Activated T-helper 1 cell treated with anti-CD3 and anti-CD28 coated beads, Interleukin-2, amount 50 U/mL, for 16 hours (primary cell): Measurements from ENCODE around the gene PAGR1.
"Not testable (repeated sequence)": the region's sequence is repeated elsewhere in the genome, so short reads cannot be mapped to it uniquely, and the experiment has no call there.

ENCODE experiments used
- DNase-seq, 2 donors: peaks; one replicate each; pipeline ENCODE4 v3.0.0-alpha.2; 2020; ENCODE audit warnings: low read depth in 1 of 2, low spot score in 1 of 2

PAGR1 gene

DNA sequence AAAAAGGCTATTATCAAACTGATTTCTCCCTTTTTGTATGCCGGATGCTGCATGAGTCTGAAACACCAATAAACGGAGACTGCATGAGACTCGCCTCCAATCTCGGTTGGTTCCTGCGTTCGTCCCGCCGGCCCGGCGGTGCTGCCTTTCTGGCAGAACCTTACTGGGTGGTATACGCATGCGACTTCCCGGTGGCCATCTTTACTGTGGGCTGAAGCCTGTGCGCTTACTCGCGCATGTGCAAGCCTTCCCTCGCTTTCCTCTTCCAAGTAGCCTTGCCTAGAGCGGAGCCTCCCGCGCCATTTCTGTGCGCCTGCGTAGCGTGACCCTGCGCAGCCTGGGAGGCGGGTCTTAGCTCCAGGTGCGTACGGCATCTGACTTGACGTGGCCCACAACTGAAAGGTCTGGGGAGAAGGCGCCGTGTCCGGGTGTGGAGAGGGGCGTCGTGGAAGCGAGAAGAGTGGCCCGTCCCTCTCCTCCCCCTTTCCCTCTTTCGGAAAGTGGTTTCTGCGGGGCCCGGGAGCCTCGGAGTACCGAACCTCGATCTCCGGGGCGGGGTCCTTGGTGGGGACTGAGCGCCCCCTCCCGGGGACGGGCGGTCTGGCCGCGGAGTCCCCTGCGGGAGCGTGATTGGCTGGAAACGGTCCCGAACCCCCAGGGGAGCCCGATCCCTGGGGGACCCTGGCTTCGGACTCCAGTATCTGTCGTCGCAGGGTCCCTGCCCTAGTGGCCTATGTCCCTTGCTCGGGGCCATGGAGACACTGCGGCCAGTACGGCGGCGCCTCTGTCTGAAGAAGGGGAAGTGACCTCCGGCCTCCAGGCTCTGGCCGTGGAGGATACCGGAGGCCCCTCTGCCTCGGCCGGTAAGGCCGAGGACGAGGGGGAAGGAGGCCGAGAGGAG lies at the start of gene PAGR1:
PAGR1 (plus strand) TSS at position 360 of the 901 bp plus-strand sequence; CDS start at position 734, 374 bp downstream.
- peak; percentile 96 to 97 for DNase-seq

GRCh38 chr16:29766571-29766970 lies 49.4 kb upstream of the PAGR1 start:
- no peak for DNase-seq

DNA sequence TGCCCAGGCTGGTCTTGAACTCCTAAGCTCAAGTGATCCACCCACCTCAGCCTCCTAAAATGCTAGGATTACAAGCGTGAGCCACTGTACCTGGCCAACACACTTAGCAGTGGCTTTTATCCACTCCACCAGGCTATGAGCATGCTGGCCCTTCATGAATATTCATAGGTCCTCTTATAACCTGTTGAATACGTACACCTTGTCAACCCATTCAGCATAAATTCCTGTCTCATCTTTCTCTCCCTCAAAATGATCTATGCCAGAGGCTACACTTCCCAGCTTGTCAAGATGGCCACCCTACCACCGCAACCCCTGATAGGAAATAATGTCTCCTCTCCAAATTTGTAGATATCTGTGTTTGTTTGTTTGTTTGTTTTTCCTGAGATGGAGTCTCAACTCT lies 48.9 kb upstream of the PAGR1 start:
- no peak for DNase-seq

DNA sequence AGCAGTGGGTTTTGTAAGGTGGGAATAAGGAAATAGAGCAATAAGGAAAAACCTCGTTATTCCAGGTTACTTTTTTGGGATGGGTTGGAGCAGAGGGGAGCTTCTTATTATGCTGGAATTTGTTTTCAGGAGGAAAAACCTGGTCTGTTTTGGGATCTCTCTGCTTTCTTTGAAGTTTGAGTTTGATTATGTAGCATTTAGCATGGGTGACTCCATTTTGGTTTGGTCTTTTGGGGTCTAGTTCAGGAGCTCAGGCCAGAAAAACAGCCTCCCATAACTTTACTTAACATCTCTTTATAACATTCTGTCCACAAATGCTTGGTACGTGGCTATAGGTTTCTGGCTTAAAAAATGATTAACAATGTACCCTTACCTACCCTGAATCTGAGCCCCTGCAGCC lies 46.4 kb upstream of the PAGR1 start:
- DNase-seq = no peak

GRCh38 chr16:29770250-29770929 lies 45.6 kb upstream of the PAGR1 start:
- no peak for DNase-seq

GRCh38 chr16:29772330-29772729 lies 43.6 kb upstream of the PAGR1 start:
- not testable (repeated sequence) for DNase-seq

DNA sequence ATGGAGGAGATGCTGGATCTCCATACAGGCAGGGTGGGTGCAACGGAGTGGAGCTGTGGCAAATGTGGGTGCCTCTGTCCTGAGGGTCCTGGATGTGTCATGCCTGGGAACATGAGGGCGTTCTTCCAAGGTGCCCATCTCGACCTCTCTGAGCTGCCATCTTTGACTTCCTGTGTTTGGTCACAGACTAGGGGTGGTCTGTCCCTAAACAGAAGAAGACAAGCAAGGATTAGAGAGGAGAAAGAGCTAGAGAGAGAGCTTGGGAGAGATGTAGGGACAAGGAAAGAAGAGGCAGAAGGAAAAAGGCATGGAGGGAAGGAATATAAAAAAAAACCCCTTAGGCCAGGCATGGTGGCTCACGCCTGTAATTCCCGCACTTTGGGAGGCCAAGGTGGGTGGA lies 41.2 kb upstream of the PAGR1 start:
- no peak for DNase-seq

DNA sequence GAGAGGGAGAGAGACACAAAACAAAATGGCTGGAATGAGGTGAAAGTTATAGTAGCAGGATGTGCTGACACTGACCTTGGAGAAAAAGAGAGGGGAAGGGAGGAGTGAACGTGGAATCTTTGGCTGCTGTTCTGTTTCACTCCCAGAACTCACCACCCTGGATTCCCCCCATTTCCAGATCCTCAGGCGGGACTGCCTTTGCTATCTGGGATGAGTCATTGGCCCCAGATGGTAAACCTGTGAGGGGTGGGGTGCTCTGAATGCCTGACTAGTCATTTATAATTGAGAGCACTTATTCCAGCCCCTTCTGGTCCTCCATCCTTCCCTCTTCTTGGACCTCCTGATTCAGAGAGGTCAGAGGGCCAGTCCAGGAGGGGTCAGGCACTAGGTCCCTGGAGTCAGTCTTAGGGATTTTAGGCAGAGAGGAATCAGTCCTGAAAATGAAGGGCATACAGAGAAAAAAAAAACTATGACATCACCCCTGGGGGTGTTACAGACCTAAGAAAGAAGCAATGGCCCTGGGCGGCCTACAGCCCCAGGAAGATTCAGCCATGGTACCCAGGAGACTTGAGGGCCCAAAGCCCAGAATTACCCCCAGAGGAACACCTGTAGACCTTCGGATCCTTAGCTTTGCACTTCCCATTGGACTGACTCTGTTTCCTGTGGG lies 40.1 kb upstream of the PAGR1 start:
- DNase-seq = no peak

DNA sequence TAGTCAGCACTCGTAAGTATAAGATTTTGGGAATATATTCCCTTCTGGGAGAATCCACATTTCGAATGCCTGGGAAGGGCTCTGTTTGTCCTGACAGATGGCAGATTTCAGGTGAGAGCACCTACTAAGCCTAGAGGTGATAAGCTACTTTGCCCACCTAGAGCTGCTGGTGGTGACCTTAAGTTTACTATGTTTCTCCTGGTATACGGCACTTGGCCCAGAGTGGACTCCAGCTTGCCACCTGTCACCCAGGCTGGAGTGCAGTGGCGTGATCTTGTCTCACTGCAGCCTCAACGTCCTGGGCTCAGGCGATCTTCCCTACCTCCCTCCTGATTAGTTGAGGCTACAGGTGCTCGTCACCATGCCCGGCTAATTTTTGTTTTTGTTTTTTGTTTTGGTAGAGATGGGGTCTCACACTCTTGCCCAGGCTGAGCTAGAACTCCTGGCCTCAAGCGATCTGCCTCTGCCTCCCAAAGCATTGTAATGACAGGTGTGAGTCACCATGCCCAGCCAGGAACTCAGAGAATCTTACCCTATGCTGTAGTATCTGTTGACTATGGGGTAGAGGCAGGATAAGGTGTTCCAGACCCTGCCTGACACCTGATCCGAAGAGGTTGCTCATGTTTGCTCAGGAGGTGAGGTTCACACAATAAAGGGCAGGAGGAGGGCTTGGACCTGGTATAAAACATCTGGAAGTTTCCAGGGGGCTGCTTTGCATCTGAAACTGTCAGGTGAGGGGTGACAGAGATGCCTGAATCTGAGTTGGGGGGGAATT lies 38.2 kb upstream of the PAGR1 start, which contains the start of gene ZG16:
ZG16 (plus strand) TSS at position 681 of the 775 bp plus-strand sequence. CDS start 1,011 bp downstream, outside the sequence.
- no peak for DNase-seq

DNA sequence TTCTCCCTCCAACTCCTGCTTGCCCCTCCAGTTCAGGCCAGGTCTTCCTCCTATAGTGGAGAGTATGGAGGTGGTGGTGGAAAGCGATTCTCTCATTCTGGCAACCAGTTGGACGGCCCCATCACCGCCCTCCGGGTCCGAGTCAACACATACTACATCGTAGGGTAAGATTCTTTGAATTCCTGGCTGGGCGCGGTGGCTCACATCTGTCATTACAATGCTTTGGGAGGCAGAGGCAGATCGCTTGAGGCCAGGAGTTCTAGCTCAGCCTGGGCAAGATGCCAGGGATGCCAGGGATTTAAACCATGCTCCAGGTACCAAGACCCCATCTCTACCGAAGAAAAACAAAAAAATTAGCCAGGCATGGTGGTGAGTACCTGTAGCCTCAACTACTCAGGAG lies 36.5 kb upstream of the PAGR1 start:
- DNase-seq = no peak

DNA sequence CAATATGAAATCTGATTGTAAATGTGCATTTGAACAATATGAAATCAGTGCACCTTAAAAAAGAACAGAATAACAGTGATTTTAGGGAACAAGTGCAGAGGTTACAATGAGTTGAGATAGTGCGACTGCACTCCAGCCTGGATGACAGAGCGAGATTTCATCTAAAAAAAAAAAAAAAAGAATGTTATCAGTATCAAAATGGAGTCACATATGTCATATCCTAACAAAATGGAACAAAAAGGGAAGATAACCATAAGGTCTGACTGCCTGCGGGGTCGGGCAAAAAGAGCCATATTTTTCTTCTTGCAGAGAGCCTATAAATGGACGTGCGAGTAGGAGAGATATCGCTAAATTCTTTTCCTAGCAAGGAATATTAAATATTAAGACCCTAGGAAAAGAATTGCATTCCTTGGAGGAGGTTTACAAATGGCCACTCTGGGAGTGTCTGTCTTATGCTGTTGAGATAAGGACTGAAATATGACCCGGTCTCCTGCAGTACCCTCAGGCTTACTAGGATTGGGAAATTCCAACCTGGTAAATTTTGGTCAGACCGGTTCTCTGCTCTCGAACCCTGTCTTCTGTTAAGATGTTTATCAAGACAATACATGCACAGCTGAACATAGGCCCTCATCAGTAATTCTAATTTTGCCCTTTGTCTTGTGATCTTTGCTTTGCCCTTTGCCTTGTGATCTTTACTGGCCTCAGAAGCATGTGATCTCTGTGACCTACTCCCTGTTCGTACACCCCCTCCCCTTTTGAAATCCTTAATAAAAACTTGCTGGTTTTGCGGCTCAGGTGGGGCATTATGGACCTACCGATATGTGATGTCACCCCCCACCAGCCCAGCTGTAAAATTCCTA lies 32.6 kb upstream of the PAGR1 start:
- DNase-seq = not testable (repeated sequence)

DNA sequence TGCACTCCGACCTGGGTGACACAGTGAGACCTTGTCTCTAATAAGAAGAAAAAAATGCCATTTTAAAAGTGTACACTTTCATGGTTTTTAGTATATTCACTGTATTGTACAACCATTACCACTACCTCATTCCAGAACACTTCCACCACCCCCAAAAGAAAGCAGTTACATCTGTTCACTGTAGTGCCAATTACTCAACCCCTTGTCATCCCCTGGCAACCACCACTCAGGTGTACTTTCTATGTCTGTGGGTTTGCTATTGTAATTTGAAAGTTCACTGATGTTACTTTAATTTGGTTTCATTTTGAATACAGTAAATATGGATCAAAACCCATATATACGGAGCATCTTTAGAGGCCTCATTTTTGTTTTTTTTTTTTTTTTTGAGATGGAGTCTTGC lies 31.8 kb upstream of the PAGR1 start:
- peak in 1 of 2 donors; percentile 18 for DNase-seq

- DNase-seq = peak; percentile 57 to 64
Measured at GRCh38 chr16:29784901-29785500, 31.0 kb upstream of the PAGR1 start.

DNA sequence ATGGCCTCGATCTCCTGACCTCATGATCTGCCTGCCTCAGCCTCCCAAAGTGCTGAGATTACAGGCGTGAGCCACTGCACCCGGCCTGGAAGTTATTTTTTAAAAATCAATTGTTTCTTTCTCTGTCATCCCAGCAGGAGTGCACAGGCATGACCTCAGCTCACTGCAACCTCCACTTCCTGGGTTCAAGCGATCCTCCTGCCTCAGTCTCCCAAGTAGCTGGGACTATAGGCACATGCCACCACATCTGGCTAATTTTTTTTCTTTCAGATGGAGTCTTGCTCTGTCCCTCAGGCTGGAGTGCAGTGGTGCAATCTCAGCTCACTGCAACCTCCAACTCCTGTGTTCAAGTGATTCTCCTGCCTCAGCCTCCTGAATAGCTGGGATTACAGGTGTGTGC lies 28.8 kb upstream of the PAGR1 start:
- DNase-seq = not testable (repeated sequence)

- DNase-seq = no peak
Measured at GRCh38 chr16:29789775-29790182, 26.2 kb upstream of the PAGR1 start.

DNA sequence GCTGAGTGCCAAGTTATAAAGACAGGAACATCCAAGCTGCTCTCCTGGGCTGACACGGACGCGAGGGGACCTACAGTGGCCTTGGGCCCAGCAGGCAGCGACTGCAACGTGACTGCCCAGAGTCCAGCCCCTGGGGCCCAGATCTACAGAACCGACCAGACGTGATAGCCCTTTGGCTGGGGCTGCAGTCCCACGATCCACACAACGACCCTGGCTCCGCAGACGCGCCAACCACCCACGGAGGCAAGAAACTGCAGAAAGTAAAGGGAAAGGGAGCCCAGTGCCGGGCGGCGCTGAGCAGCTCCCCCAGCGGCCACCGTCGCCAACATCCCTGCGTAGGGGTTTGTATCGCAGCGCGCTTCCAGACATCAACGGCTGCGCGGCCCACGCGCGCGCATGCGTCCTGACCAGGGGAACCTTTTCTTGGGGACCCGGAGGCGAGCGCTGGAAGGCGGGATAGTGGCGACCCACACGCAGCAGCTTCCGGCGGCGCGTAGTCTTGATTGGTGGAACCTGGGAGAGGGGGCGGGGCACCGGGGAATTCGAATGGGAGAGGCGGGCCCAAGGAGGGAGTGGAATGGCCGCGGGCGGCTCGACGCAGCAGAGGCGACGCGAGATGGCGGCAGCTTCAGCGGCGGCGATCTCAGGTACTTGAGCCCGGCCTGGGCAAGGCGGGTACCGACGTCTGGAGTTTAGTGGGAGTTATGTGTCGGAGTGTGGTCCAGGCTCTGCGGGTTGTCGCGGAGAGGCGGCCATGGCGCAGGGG lies 25.6 kb upstream of the PAGR1 start, which contains the start of gene KIF22:
KIF22 (plus strand) TSS at position 569 of the 766 bp plus-strand sequence; CDS start at position 578, 9 bp downstream.
- DNase-seq = peak; percentile 99 to 100

DNA sequence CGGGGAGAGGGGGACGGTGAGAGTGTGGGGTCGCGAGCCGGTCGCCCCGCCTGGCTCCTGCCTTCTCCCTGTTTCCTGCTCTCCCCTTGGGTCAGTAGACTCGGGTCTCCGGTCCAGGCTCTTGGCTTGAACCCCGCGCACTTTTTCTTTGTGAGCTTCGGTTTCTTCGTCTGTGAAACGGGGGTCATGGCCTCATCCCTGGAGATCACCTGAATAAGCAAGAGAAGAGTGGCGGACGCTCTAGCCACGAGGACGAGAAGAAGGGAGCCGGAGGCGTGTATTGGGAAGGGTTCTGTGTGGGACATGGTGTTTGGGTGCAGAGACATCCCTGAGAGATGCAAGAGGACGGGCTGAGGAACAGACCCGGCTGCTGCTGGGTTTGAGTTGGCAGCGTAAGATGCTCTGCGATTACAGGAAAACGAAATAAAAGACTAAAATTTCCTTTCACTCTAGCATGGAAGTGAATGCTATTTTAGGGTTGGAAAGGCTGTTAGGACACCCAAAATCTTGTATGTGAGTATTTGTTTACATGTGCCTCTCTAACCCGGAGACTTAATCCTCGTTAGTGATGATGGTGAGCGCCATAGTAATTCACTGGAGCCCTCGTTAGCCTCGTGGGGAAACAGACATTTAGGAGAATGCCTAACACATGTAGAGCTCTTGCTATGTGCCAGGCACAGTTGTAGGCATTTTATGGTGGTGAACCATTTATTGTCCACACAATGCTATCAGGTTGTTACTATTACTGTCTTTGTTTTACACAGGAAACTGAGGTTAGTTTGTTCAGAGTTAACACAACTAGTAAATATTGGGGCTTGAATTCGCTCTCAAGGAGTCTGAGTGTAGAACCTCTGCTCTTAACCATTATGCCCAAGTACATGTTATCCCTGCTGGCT lies 24.8 kb upstream of the PAGR1 start:
- DNase-seq = no peak
